ENCODE data around the gene ICE2. TPM values are rescaled to one million over a fixed set of nuclear protein-coding genes. Genes with fewer than 3 reads are reported as not detected.

The ICE2 gene
- total and polyA plus RNA-seq, 12 donors, result 6.3 to 33.4 (median 26.7) TPM

GRCh38 chr15:60441331-60441730, 37.6 kb downstream of the ICE2 start:
- intact Hi-C loops (cut with DNase I), result loop anchor here in 4 of 10 donors (2.0 to 10.0 kb wide), 4 partner anchors 79 to 757 kb away; partner anchors contain the start of gene BNIP2 (in 1 of the 4)
- DNase-seq, result no peak

GRCh38 chr15:60438646-60439045, 40.3 kb downstream of the ICE2 start:
- no peaks in the 10 kb centered on the region for H3K27me3 ChIP-seq
- H3K27ac ChIP-seq, result no peak overlapping the region
- 99 to 100% methylated on average over 1 of the region's 1 CpG for WGBS, 2 donors
- no peak overlapping the region for H3K4me3 ChIP-seq
- no peaks in the 10 kb centered on the region for H3K4me1 ChIP-seq
- intact Hi-C loops (cut with DNase I), result loop anchor here in 2 of 10 donors (2.0 to 5.0 kb wide), 2 partner anchors 76 to 80 kb away; no protein-coding TSS in a partner anchor
- TF ChIP-seq CTCF (IDR thresholded peaks at IDR 0.05), result no peak
- no peak for ATAC-seq
- no peak for DNase-seq
- H3K9me3 ChIP-seq, result no peaks in the 10 kb centered on the region
- H3K36me3 ChIP-seq, result peaks cover 0 to 91% (median 11%) of the 10 kb centered on the region in 9 donors

More at GRCh38 chr15:60441331-60441730, 37.6 kb downstream of the ICE2 start:
- TF ChIP-seq CTCF (IDR thresholded peaks at IDR 0.05), result no peak
- no peak overlapping the region for H3K27ac ChIP-seq
- H3K4me1 ChIP-seq, result peaks cover 0 to 6% (median 0%) of the 10 kb centered on the region in 9 donors
- WGBS, 2 donors, result 82 to 91% methylated on average over 1 of the region's 1 CpG
- H3K36me3 ChIP-seq, result peaks cover 0 to 80% (median 4%) of the 10 kb centered on the region in 9 donors
- no peak for ATAC-seq
- H3K9me3 ChIP-seq, result no peaks in the 10 kb centered on the region
- H3K27me3 ChIP-seq, result no peaks in the 10 kb centered on the region
- H3K4me3 ChIP-seq, result no peak overlapping the region

- Histone ChIP-seq H3K27me3 (no peaks in the 10 kb centered on the region), H3K4me3 (no peak overlapping the region), H3K4me1 (peaks cover 0 to 14% (median 0%) of the 10 kb centered on the region in 9 donors), H3K36me3 (peaks cover 0 to 93% (median 28%) of the 10 kb centered on the region in 9 donors), H3K9me3 (no peaks in the 10 kb centered on the region), H3K27ac (no peak overlapping the region)
- TF ChIP-seq CTCF (IDR thresholded peaks at IDR 0.05), result no peak
- intact Hi-C loops (cut with DNase I), result no loop called here
- ATAC-seq (no peak), DNase-seq (no peak)
- 96 to 99% methylated on average over 1 of the region's 1 CpG for WGBS, 2 donors
Measured at GRCh38 chr15:60428935-60429334, 50.0 kb downstream of the ICE2 start.

GRCh38 chr15:60426870-60427508, 52.0 kb downstream of the ICE2 start:
- Histone ChIP-seq H3K27ac (peak overlapping the region in 5 of 10 donors; percentile 11 to 49 (median 22)), H3K36me3 (peaks cover 0 to 93% (median 35%) of the 10 kb centered on the region in 9 donors), H3K4me1 (peaks cover 0 to 26% (median 0%) of the 10 kb centered on the region in 9 donors), H3K27me3 (no peaks in the 10 kb centered on the region), H3K9me3 (no peaks in the 10 kb centered on the region), H3K4me3 (no peak overlapping the region)
- 53 to 61% methylated on average over 2 of the region's 2 CpGs for WGBS, 2 donors
- intact Hi-C loops (cut with DNase I), result no loop called here
- DNase-seq (no peak), ATAC-seq (peak in 6 of 8 donors; percentile 23 to 79 (median 62))
- no peak for TF ChIP-seq CTCF (IDR thresholded peaks at IDR 0.05)

Measured in heart right ventricle (tissue), 16 donors.